Measurements from ENCODE around the gene ALMS1. TPM values are rescaled to one million over a fixed set of nuclear protein-coding genes. Genes with fewer than 3 reads are reported as not detected.

The ALMS1 gene
- total and polyA plus RNA-seq, 12 donors = 6.2 to 33.3 (median 12.0) TPM

- Histone ChIP-seq H3K9me3 (replicated peaks in 1 of 3) (peaks cover 0 to 17% (median 4%) of the 10 kb centered on the region in 3 donors), H3K4me1 (replicated peaks in 1 of 2) (no peaks in the 10 kb centered on the region), H3K36me3 (replicated peaks in 1 of 2) (no peaks in the 10 kb centered on the region), H3K27ac (no peak overlapping the region), H3K4me3 (no peak overlapping the region), H3K27me3 (no peaks in the 10 kb centered on the region)
- WGBS, 4 donors = 96 to 100% (median 98%) methylated on average over 1 of the region's 1 CpG
- no peak for TF ChIP-seq POLR2A (IDR thresholded peaks at IDR 0.05)
- no peak for TF ChIP-seq CTCF (IDR thresholded peaks at IDR 0.05)
- intact Hi-C loops (cut with DNase I) = no loop called here
- DNase-seq = no peak
These were observed 17.6 kb downstream of the ALMS1 start for GRCh38 chr2:73403237-73403636.

GRCh38 chr2:73404409-73404808, 18.8 kb downstream of the ALMS1 start:
- no peak for DNase-seq
- Histone ChIP-seq H3K27me3 (no peaks in the 10 kb centered on the region), H3K4me3 (no peak overlapping the region), H3K27ac (no peak overlapping the region), H3K9me3 (replicated peaks in 1 of 3) (peaks cover 0 to 9% (median 4%) of the 10 kb centered on the region in 3 donors), H3K36me3 (replicated peaks in 1 of 2) (no peaks in the 10 kb centered on the region), H3K4me1 (replicated peaks in 1 of 2) (no peaks in the 10 kb centered on the region)
- intact Hi-C loops (cut with DNase I) = no loop called here
- WGBS, 4 donors = 95 to 98% (median 97%) methylated on average over 5 of the region's 5 CpGs
- no peak for TF ChIP-seq POLR2A (IDR thresholded peaks at IDR 0.05)
- TF ChIP-seq CTCF (IDR thresholded peaks at IDR 0.05) = no peak

- intact Hi-C loops (cut with DNase I) = no loop called here
- TF ChIP-seq POLR2A (IDR thresholded peaks at IDR 0.05) (no peak), CTCF (IDR thresholded peaks at IDR 0.05) (no peak)
- Histone ChIP-seq H3K9me3 (replicated peaks in 1 of 3) (peaks cover 0 to 8% (median 4%) of the 10 kb centered on the region in 3 donors), H3K27me3 (no peaks in the 10 kb centered on the region), H3K27ac (no peak overlapping the region), H3K4me1 (replicated peaks in 1 of 2) (no peaks in the 10 kb centered on the region), H3K36me3 (replicated peaks in 1 of 2) (no peaks in the 10 kb centered on the region), H3K4me3 (no peak overlapping the region)
- DNase-seq = no peak
- WGBS, 4 donors = 73 to 83% (median 75%) methylated on average over 2 of the region's 2 CpGs
These were observed 21.4 kb downstream of the ALMS1 start for GRCh38 chr2:73406996-73407395.

- H3K36me3 ChIP-seq (replicated peaks in 1 of 2) = no peaks in the 10 kb centered on the region
- H3K27ac ChIP-seq = no peak overlapping the region
- intact Hi-C loops (cut with DNase I) = no loop called here
- 69 to 79% (median 74%) methylated on average over 3 of the region's 3 CpGs for WGBS, 4 donors
- TF ChIP-seq CTCF (IDR thresholded peaks at IDR 0.05) = no peak
- TF ChIP-seq POLR2A (IDR thresholded peaks at IDR 0.05) = no peak
- DNase-seq = no peak
- peaks cover 0 to 5% (median 3%) of the 10 kb centered on the region in 3 donors for H3K9me3 ChIP-seq (replicated peaks in 1 of 3)
- H3K4me1 ChIP-seq (replicated peaks in 1 of 2) = no peaks in the 10 kb centered on the region
- H3K27me3 ChIP-seq = no peaks in the 10 kb centered on the region
- H3K4me3 ChIP-seq = no peak overlapping the region
These were observed 22.6 kb downstream of the ALMS1 start for GRCh38 chr2:73408198-73408597.

Data from adrenal gland (tissue), 12 donors.